KOPT-K1 (cell line): Measurements from ENCODE around the gene KLHL25.

Source experiments
- H3K27ac ChIP-seq: fragments of 200-600 bp; sonication (generic); 2 replicates; pipeline ENCODE4 v1.5.1; 2016; ENCODE audit warnings: antibody characterized with exemption, mild to moderate bottlenecking, low read depth, low read length; ENCODE audit not compliant: poor library complexity, severe bottlenecking
- H3K36me3 ChIP-seq: fragments of 200-600 bp; sonication (generic); 2 replicates; pipeline ENCODE4 v1.5.1; 2017; ENCODE audit warnings: antibody characterized with exemption, mild to moderate bottlenecking, low read length, moderate library complexity; ENCODE audit not compliant: insufficient read depth
- H3K9me3 ChIP-seq: fragments of 200-600 bp; sonication (generic); 2 replicates; pipeline ENCODE4 v1.5.1; 2017; ENCODE audit warnings: antibody characterized with exemption, low read length, mild to moderate bottlenecking; ENCODE audit not compliant: insufficient read depth, poor library complexity, severe bottlenecking

KLHL25 gene

GRCh38 chr15:85761635-85762034 is 33.1 kb downstream of the KLHL25 start:
- H3K9me3 ChIP-seq, result no peaks in the 10 kb centered on the region
- no peaks in the 10 kb centered on the region; the same call in 1 of the 2 replicates for H3K36me3 ChIP-seq
- no peak overlapping the region for H3K27ac ChIP-seq

DNA sequence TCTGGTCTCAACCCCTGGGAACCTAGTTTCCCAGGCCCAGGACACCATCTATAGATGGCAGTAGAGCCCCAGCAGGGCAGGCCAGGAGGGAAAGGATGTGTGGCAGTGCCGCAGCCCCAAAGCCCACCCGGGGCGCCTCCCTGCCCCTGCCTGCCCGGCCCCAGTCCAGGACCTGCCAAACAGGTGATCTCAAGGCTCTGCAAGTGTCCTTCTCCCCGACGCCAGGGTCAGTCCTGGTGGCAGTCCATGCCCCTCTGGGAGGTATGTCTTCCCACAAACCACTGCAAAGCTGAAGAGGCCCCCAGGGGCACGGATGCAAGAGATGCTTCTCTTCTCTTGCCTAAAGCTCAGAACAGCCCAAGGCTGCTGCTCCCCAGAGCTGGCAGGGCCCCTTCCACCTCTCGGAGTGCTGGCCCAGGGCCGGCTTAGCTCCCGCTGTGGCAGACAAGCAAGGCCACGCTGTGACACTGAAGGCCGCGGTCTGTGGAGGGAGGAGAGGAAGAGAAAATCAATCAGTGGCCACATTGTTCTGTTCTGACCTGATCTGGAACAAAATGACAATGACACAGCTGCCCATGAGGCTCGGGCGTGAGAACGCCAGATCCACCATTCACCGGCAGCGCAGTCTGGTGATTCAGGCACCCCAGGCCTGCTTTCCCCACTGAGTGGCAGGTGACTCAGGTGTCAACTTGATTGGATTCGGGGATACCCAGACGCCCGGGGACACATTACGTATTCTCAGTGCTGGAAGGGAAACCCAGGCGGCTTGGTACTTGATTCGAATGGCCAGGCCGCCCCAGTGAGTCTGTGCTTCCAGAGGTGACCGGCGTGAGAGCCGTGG is 34.0 kb downstream of the KLHL25 start:
- H3K27ac ChIP-seq, result no peak overlapping the region
- no peaks in the 10 kb centered on the region for H3K9me3 ChIP-seq
- no peaks in the 10 kb centered on the region; the same call in 1 of the 2 replicates for H3K36me3 ChIP-seq

GRCh38 chr15:85760049-85760448 is 34.7 kb downstream of the KLHL25 start:
- Histone ChIP-seq H3K9me3 (no peaks in the 10 kb centered on the region), H3K36me3 (no peaks in the 10 kb centered on the region; the same call in 1 of the 2 replicates), H3K27ac (no peak overlapping the region)

DNA sequence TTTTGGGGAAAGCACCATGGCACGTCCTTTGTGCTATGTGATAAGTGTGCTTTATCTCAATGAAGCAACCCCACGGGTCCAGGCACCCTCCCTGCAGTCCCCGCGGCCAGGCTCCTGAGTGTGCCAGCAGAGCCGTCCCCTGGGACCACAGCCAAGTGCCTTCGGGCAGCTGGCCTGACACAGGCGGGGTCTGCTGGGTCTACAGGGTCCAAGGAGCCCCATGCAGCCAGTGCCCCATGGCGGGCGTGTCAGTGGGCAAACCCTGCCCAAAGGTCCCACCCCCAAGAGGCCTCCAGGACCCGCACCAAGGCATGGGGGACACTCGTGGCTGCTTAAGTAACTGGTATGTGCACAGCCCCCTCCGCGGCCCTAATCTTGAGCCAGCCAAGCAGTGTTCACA is 35.3 kb downstream of the KLHL25 start:
- no peaks in the 10 kb centered on the region; the same call in 1 of the 2 replicates for H3K36me3 ChIP-seq

GRCh38 chr15:85758655-85758978 is 36.1 kb downstream of the KLHL25 start:
- Histone ChIP-seq H3K9me3 (no peaks in the 10 kb centered on the region), H3K27ac (no peak overlapping the region), H3K36me3 (no peaks in the 10 kb centered on the region; the same call in 1 of the 2 replicates)

More for the DNA sequence above, 35.3 kb downstream of the KLHL25 start:
- H3K27ac ChIP-seq, result no peak overlapping the region
- no peaks in the 10 kb centered on the region for H3K9me3 ChIP-seq

DNA sequence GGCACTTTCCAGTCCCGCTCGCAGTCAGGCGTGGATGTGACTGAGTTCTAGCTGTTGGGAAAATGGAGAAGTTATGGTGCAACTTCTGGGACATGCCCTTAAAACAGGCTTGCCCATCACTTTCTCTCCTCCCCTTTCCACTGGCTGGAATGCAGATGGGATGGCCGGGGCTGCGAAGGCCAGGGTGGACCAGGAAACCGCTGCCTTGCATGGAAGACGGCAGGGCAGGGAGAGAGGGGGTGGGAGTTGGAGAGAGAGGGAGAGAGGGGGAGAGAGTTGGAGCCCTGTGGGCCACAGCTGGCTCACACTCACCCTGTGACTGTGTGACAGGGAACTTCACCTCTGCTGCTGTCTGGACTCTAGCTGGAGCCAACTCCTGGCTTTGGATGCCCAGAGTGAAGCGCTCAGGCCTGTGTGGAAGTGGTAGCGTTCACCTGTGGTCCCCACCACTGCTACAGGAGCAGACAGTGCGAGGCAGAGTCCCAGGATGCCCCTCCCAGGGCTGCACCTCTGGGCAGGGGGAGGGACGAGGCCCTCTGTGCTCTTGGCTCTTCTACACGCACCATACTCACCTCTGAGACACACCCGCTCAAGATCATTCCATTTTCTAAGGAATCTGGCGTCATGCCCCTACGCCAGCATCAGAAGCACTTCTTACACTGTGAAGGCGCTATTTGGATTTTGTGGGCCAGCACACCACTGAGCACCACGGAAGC is 36.6 kb downstream of the KLHL25 start:
- no peaks in the 10 kb centered on the region for H3K9me3 ChIP-seq
- no peaks in the 10 kb centered on the region; the same call in 1 of the 2 replicates for H3K36me3 ChIP-seq
- no peak overlapping the region for H3K27ac ChIP-seq

DNA sequence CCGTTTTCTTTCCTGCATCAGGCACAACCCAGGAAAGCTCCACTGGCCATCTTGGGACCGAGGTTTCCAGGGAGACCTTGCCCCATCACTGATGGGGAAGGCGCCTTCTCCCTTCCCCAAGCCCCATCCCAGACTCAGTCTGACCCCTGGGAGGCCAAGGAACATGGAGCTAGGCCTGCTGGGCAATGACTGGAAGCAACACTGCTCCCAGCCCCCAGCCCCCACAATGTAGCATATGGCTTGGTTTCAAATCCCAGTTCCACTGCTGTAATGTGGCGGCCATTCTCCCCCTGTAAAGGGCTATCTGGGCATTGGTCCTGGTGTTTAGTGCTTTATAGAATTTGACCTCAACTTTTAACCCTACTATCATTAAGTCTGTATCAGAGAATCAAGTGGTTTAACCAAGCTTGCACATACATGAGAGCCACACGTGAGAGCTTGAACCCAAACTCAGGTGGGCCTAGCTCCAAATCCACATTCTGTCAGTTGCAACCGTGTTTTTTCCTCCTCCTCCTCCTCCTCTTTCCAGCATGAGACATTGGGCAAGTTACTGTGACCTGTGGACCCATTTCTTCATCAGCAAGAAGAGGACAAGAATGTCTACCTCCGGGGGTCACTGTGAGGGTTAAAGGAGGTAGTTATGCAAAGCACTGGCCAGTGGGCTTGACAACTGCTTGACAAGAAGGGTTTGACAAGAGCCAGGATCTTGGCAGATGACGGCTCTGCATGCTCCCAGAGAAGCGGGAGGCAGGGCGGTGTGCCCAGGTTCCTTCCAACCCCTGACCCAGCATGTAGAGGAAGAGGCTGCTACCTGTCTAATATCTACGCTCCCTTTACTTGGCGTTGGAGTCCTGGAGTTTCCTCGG is 37.4 kb downstream of the KLHL25 start:
- Histone ChIP-seq H3K9me3 (no peaks in the 10 kb centered on the region), H3K27ac (no peak overlapping the region), H3K36me3 (no peaks in the 10 kb centered on the region; the same call in 1 of the 2 replicates)

DNA sequence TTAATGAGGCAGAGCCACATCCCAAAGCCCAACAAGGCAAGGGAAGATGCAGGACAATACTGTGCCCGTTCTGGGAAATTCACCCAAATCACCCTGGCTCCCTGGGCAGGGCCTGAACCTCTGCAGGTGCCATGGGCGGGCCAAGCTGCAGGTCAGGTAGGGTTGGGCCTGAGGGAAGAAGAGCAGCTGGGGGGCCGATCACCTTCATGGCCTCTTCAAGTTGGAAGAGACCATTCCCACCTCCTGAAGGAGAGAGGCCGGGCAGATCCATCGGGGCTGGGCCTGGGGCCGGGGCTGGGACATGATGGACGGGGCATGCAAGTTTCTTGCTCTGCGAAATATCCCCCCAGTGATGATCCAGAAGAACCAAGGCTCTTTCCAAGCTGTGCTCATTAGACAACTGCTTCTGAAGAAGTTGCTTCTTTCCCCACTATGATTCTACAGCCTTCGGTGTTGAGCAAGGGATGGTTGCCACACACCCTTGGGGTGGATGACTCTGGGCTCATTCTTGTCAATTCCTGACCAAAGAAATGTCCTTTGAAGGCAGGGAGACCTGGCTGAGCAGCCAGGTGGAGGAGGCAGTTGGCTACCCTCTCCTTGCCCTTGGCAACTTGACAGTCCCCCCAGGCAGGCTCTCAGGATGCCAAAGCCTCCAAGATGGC is 38.2 kb downstream of the KLHL25 start:
- H3K9me3 ChIP-seq, result no peaks in the 10 kb centered on the region
- no peak overlapping the region for H3K27ac ChIP-seq
- no peaks in the 10 kb centered on the region; the same call in 1 of the 2 replicates for H3K36me3 ChIP-seq

- Histone ChIP-seq H3K36me3 (no peaks in the 10 kb centered on the region; the same call in 1 of the 2 replicates), H3K27ac (no peak overlapping the region)
These were observed 38.8 kb downstream of the KLHL25 start for GRCh38 chr15:85755942-85756341.

GRCh38 chr15:85755471-85755870 is 39.3 kb downstream of the KLHL25 start:
- Histone ChIP-seq H3K27ac (no peak overlapping the region), H3K9me3 (no peaks in the 10 kb centered on the region), H3K36me3 (no peaks in the 10 kb centered on the region; the same call in 1 of the 2 replicates)

More at GRCh38 chr15:85755942-85756341, 38.8 kb downstream of the KLHL25 start:
- no peaks in the 10 kb centered on the region for H3K9me3 ChIP-seq

- Histone ChIP-seq H3K9me3 (no peaks in the 10 kb centered on the region), H3K36me3 (no peaks in the 10 kb centered on the region; the same call in 1 of the 2 replicates), H3K27ac (no peak overlapping the region)
These were observed 39.7 kb downstream of the KLHL25 start for GRCh38 chr15:85754989-85755388.

- H3K36me3 ChIP-seq, result peaks cover 4% of the 10 kb centered on the region; the same call in 1 of the 2 replicates
- no peaks in the 10 kb centered on the region for H3K9me3 ChIP-seq
- H3K27ac ChIP-seq, result no peak overlapping the region
These were observed 40.8 kb downstream of the KLHL25 start for GRCh38 chr15:85753791-85754452.

DNA sequence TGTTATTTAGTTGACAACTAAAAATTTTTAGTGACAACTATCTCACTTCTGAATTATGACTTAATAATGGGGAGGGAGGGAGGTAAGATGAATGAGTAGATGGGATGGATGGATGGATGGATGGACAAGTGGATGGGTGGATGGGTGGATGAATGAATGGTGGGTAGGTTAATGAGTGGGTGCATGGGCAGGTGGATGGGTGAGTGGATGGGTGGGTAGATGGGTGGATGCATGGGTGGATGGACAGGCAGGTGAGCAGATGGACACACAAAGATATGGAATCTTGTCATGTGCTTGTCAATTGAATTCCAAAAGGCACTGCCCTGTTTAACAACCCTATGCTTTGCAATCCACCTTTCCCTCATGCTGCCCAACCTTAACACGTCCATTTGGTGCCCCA is 41.5 kb downstream of the KLHL25 start:
- Histone ChIP-seq H3K27ac (no peak overlapping the region), H3K36me3 (peaks cover 10% of the 10 kb centered on the region; the same call in 1 of the 2 replicates), H3K9me3 (no peaks in the 10 kb centered on the region)

DNA sequence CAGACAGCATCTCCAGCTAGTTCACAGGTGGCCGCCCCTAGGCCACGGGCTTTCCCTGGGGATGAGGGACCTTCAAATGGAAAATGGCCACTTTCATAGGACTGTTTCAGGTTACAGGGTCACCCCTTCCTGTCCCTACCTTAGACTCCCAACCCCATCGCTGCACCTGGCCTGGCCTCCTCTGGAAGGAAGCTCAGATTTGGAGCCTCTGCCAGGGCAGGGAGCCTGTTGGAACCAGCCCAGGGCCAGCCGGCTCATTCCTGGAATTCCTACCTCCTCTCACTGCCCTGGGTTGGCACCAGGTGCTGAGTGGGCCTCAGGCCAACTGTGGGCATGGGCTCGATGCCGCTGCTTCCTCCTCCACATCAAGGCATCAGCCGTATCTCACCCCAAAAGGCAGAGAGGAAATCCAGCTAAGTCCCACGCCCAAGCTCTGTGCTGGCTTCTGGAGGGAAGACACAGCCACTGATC is 42.2 kb downstream of the KLHL25 start:
- H3K36me3 ChIP-seq, result peaks cover 18% of the 10 kb centered on the region
- H3K9me3 ChIP-seq, result no peaks in the 10 kb centered on the region
- no peak overlapping the region for H3K27ac ChIP-seq
